BE2C (cell line): ENCODE measurements around the gene VPS35L. TPM values are rescaled to one million over a fixed set of nuclear protein-coding genes. Genes with fewer than 3 reads are reported as not detected.

Experiments used
- DNase-seq: peaks from one replicate; pipeline ENCODE4 v3.0.0-alpha.2; 2020
- H3K27me3 ChIP-seq: fragments of 250-450 bp; sonication (Bioruptor Pico); 2 replicates; pipeline ENCODE4 v1.5.1; 2020; ENCODE audit warnings: mild to moderate bottlenecking
- H3K36me3 ChIP-seq: fragments of 250-450 bp; sonication (Bioruptor Pico); 2 replicates; pipeline ENCODE4 v1.5.1; 2020; ENCODE audit warnings: mild to moderate bottlenecking
- H3K4me1 ChIP-seq: fragments of 250-450 bp; sonication (Bioruptor Pico); 2 replicates; pipeline ENCODE4 v1.5.1; 2020
- H3K4me3 ChIP-seq: 2 replicates; pipeline ENCODE4 v1.5.1; 2011; ENCODE audit warnings: low read depth, low read length
- H3K9me3 ChIP-seq: fragments of 250-450 bp; sonication (Bioruptor Pico); 2 replicates; pipeline ENCODE4 v1.5.1; 2020
- polyA plus RNA-seq: library from polyadenylated mRNA; unstranded; fragments of >200 nt; gene quantifications from one replicate; pipeline ENCODE4 v1.2.1, GENCODE V29; 2012; ENCODE audit warnings: low read depth, missing spikeins; ENCODE audit not compliant: insufficient read length, insufficient read depth
- TF ChIP-seq, protein P1 (sequence below): IDR thresholded peaks from 2 replicates; pipeline ENCODE4 v1.5.1; 2012; ENCODE audit warnings: mild to moderate bottlenecking, low read depth, low read length

VPS35L gene, protein sequence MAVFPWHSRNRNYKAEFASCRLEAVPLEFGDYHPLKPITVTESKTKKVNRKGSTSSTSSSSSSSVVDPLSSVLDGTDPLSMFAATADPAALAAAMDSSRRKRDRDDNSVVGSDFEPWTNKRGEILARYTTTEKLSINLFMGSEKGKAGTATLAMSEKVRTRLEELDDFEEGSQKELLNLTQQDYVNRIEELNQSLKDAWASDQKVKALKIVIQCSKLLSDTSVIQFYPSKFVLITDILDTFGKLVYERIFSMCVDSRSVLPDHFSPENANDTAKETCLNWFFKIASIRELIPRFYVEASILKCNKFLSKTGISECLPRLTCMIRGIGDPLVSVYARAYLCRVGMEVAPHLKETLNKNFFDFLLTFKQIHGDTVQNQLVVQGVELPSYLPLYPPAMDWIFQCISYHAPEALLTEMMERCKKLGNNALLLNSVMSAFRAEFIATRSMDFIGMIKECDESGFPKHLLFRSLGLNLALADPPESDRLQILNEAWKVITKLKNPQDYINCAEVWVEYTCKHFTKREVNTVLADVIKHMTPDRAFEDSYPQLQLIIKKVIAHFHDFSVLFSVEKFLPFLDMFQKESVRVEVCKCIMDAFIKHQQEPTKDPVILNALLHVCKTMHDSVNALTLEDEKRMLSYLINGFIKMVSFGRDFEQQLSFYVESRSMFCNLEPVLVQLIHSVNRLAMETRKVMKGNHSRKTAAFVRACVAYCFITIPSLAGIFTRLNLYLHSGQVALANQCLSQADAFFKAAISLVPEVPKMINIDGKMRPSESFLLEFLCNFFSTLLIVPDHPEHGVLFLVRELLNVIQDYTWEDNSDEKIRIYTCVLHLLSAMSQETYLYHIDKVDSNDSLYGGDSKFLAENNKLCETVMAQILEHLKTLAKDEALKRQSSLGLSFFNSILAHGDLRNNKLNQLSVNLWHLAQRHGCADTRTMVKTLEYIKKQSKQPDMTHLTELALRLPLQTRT
- 29.8 TPM for polyA plus RNA-seq

DNA sequence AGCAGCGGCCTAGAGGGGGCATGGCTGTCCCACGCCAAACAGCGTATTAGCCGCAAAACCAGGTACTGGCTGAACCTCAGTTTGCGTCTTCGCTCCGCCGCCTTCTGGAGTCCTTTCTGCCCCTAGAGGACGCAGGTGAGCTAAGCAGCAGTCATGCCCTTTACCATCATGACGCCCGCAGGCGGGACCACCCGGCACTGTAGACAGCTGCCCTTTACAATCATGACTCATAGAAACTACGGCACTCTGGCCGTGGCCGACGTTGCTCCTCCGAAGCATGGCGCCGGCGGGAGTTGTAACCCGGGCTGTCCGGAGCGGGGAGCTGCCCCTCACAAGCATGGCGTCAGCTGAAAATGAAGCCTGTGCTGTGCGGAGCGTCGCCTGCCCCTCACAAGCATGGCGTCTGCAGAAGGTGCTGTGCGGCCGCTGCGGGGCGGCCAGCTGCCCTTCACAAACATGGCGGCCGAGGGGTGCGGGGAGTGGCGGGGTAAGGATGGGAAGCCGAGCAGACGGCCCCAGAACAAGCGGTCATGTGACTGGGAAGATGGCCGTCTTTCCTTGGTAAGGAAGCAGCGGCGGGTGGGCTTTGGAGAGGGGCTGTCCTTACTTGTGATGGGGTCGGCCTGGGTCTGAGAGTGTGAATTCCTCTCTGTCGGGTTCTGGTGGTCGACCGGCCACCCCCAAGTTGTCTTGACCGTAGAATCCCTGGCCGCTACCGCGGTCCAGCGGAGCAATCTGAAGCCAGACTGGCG, at the start of gene VPS35L:
Gene VPS35L, plus strand, starts transcription at position 518 of the 752 bp plus-strand sequence. Its CDS starts 27 bp downstream, at position 545.
- DNase-seq, result peak; percentile 98
- Histone ChIP-seq H3K36me3 (peaks cover 5% of the 10 kb centered on the region), H3K4me1 (no peaks in the 10 kb centered on the region), H3K9me3 (no peaks in the 10 kb centered on the region), H3K27me3 (no peaks in the 10 kb centered on the region), H3K4me3 (peak within 1 kb of the TSS; percentile 86)
- TF ChIP-seq, protein P1, sequence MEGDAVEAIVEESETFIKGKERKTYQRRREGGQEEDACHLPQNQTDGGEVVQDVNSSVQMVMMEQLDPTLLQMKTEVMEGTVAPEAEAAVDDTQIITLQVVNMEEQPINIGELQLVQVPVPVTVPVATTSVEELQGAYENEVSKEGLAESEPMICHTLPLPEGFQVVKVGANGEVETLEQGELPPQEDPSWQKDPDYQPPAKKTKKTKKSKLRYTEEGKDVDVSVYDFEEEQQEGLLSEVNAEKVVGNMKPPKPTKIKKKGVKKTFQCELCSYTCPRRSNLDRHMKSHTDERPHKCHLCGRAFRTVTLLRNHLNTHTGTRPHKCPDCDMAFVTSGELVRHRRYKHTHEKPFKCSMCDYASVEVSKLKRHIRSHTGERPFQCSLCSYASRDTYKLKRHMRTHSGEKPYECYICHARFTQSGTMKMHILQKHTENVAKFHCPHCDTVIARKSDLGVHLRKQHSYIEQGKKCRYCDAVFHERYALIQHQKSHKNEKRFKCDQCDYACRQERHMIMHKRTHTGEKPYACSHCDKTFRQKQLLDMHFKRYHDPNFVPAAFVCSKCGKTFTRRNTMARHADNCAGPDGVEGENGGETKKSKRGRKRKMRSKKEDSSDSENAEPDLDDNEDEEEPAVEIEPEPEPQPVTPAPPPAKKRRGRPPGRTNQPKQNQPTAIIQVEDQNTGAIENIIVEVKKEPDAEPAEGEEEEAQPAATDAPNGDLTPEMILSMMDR, result peak; percentile 77

DNA sequence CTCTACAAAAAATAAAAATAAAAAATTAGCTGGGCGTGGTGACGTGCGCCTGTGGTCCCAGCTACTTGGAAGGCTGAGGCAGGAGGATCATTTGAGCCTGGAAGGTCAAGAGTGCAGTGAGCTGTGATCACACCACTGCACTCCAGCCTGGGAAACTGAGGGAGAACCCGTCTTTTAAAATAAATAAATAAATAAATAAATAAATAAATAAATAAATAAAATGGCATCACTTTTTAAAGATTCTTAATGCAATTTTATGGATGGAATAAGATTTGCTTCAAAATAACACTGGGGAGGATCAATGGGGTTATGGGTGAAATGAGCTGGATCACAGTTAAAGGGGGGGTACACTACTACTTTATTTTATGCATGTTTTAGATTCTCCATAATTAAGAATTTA, 48.5 kb upstream of the VPS35L start:
- Histone ChIP-seq H3K4me1 (no peaks in the 10 kb centered on the region), H3K4me3 (no peak overlapping the region), H3K36me3 (peaks cover 34% of the 10 kb centered on the region), H3K27me3 (no peaks in the 10 kb centered on the region), H3K9me3 (no peaks in the 10 kb centered on the region)
- no peak for DNase-seq
- TF ChIP-seq, protein P1, result no peak

DNA sequence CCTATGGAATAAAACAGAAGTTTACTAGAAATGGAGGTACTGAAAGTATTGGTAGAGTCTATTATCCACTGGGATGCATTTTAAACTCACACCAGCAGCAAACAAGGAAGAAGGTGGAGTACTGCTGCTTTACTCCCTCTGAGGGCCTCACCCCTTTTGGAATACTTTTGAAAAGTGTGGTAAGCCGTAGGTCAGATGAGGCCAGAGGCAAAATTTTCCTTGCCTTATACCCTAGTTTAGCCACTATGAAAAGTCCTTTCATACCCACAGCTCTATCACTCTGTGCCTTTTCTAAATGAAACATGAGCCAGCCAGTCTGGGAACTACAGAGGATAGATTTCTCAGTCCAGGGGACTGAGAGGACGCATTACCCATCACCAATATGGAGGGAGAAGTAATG, 47.6 kb upstream of the VPS35L start:
- no peak for DNase-seq
- no peaks in the 10 kb centered on the region for H3K4me1 ChIP-seq
- no peak overlapping the region for H3K4me3 ChIP-seq
- H3K27me3 ChIP-seq, result no peaks in the 10 kb centered on the region
- peaks cover 30% of the 10 kb centered on the region for H3K36me3 ChIP-seq
- H3K9me3 ChIP-seq, result no peaks in the 10 kb centered on the region
- TF ChIP-seq, protein P1, result no peak

DNA sequence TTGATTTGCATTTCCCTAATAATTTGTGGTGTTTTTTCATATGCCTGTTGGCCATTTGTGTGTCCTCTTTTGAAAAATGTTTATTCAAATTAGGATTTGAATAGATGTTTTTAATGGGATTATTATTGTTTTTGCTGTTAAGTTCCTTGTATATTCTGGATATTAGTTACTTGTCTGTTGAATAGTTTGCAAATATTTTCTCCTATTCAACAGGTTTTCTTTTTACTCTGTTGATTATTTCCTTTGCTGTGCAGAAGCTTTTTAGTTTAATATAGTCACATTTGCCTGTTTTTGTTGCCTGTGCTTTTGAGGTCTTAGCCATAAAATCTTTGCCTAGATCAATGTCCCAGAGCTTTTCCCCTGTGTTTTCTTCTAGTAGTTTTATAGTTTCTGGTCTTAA, 43.2 kb upstream of the VPS35L start:
- DNase-seq, result no peak
- H3K9me3 ChIP-seq, result no peaks in the 10 kb centered on the region
- H3K36me3 ChIP-seq, result peaks cover 37% of the 10 kb centered on the region
- TF ChIP-seq, protein P1, result no peak
- H3K4me3 ChIP-seq, result no peak overlapping the region
- H3K4me1 ChIP-seq, result peaks cover 7% of the 10 kb centered on the region; the same call in 1 of the 2 replicates
- no peaks in the 10 kb centered on the region for H3K27me3 ChIP-seq

DNA sequence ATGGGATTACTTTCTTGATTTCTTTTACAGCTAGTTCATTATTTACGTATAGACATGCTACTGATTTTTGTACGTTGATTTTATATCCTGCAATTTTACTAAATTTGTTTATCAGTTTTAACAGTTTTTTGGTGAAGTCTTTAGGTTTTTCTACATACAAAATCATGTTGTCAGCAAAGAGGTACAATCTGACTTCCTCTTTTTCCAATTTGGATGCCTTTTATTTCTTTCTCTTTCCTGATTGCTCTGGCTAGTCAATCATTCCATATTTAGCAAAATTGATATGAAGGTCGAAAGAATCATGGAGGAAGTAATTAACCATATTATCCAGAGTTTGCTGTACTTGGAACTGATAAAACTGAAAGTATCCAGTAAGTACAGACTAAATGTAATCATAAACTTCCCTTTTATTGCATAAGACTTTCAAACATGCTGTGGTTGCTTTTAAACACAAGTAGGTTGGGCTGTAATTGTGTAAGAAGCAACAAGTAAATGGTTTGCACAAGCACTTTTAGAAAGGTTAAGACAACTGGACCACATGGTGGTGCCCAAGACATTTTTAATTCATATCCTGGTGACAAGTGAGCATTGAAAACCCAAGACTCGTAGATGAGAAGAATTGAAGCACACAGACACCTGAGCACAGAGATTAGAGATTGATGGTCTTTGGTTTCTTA, 42.0 kb upstream of the VPS35L start:
- H3K4me3 ChIP-seq, result no peak overlapping the region
- H3K36me3 ChIP-seq, result peaks cover 33% of the 10 kb centered on the region
- no peaks in the 10 kb centered on the region for H3K9me3 ChIP-seq
- peaks cover 9% of the 10 kb centered on the region for H3K4me1 ChIP-seq
- TF ChIP-seq, protein P1, result no peak
- DNase-seq, result no peak
- H3K27me3 ChIP-seq, result no peaks in the 10 kb centered on the region
